HEK293T (cell line): Measurements from ENCODE around the gene CADM4.

ENCODE experiments used
- ARNT ChIP-seq: fragments of 450-650 bp; IDR thresholded peaks from 2 replicates; pipeline ENCODE4 v1.6.1; 2017; ENCODE audit warnings: mild to moderate bottlenecking
- FOXA1 ChIP-seq: fragments of 450-650 bp; IDR thresholded peaks from 2 replicates; pipeline ENCODE4 v1.6.1; 2016; ENCODE audit warnings: mild to moderate bottlenecking
- HDGF ChIP-seq: fragments of 450-650 bp; IDR thresholded peaks from 2 replicates; pipeline ENCODE4 v1.6.1; 2017; ENCODE audit warnings: antibody characterized with exemption, borderline replicate concordance
- SP1 ChIP-seq: fragments of 450-650 bp; IDR thresholded peaks from 2 replicates; pipeline ENCODE4 v1.6.1; 2017

DNA sequence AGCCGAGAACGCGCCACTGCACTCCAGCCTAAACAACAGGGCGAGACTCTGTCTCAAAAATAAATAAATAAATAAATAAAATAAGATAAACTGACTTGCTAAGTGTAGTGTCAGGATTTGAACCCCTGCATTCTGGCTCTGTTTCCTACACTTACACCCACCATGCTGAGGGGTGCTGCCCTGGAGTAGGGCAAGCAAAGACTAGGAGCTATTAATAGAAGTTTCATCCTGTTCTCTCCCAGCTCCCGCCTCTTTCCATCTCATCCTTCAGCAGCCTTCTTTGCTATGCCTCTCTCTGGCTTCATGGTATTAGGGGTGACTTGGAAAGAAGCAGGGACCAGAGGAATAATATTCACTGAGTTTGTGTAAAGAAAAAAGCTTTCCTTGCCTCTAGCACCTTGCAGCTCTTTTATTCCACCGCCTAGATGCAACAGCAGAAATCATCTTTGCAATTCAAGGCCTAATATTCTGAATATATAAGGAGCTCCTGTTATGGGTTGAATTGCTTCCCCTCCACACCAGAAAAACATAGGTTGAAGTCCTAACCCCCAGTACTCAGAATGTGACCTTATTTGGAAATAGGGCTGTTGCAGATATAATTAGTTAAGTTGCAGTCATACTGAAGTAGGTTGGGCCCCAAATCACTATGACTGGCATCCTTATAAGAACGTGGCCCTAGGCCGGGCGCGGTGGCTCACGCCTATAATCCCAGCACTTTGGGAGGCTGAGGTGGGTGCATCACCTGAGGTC, 39.0 kb upstream of the CADM4 start:
- TF ChIP-seq SP1 (no peak), HDGF (no peak), ARNT (no peak), FOXA1 (no peak)
